NK-92 treated with Interleukin-12 subunit alpha and Interleukin-12 subunit beta, amount 100 ng/mL, for 24 hours (cell line): ENCODE results near the gene CDR2L.
"Not testable (repeated sequence)": the region's sequence is repeated elsewhere in the genome, so short reads cannot be mapped to it uniquely, and the experiment has no call there.

Experiments
- DNase-seq: peaks from one replicate; lab custom pipeline; 2025; lab: John Stamatoyannopoulos, UW

The CDR2L gene

DNA sequence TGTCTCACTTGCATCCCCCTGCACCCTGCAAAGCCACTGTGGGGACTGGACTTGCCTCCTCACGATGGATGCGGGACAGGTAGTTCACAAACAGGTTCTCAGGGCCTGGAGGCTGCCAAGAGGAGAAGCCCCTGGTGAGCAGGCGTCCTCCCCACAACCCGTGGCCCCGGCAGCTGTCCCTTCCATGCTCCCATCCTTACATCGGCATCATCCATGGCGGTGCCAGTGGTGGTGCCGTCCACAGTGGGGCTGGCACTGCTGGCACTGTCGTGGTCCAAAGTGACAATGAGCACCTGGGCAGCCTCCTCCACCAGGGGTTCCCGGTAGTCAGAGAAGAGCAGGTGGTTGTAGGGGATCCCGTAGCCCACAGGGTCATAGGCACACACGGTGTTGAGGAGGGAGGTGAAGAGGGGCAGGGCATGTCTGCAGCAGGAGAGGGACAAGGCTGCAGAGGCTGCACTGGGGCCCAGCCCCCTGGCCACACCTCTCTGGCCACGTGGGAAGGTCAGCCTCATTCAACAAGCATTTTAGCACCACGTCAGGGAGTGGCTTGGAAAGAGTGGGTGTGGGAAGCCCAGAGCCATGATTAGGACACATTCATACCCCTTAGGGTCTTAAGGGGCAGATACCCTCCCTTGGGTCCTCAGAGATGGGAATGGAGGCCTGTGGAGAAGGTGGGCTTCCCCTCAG, 27.5 kb upstream of the CDR2L start:
- no peak for DNase-seq

DNA sequence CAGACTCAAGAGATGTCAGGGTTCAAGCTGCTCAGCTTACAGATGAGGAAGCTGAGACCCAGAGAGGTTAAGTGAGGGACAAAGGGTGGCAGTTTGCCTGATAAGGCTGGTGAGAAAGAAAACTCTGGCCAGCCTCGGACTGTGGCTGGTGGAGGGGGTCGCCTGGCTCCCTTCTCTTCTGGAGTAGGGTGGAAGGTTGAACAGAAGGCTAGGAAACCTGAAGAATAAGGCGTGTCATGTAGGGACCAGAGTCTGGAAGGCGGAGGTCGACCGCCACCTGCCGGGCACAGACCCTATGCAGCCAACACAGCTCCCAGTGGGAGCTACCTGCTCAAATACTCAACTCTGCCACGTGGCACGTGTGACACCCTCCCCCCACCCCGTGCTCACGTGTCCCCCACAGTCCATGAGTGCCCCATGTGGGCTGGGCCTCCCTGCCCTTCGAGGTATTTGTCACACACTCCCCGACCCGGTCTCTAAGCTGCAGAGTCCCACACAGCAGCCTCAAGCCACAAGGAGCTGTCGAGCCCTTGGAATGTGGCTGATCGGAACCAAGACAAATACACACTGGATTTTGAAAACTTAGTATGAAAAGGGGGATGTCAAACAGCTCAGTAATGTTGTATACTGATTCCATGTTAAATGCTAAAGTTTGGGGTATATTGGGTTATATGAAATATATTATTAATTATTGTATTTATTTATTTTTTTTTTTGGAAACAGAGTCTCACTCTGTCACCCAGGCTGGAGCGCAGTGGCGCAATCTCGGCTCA, 26.7 kb upstream of the CDR2L start:
- peak; percentile 58 for DNase-seq

DNA sequence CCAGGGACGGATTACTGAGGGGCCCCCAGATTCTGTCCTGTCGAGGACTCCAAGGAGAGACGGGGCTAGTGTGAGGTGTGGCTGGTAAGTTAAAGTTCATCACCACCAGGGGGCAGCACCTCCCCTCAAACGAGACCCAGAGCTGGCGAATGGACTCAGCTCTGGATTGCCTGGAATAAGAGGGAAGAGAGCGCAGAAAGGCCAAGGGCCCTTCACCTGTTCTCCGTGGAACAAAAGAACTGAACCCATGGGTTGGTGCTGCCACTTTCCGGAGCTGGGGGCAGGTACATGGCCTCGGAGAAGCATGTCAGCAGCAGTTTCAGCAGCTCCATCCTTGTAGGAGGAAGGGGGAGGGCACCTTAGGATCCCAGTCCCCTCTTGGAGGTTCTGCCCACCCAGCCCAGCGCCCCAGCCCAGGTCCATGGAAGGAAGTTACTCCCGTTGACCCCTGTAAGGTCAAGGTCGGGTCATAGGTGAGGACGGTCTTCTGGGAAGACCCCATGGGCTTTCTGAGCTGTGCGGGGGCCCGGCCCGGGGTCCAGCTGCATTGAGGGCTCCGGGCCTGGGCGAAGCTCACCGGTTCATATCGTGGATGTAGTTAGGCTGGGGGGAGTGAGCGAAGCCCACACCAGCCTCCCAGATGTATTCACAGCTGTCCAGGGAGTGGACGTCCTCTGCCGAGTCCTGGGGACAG, 25.6 kb upstream of the CDR2L start:
- DNase-seq: peak; percentile 69

DNA sequence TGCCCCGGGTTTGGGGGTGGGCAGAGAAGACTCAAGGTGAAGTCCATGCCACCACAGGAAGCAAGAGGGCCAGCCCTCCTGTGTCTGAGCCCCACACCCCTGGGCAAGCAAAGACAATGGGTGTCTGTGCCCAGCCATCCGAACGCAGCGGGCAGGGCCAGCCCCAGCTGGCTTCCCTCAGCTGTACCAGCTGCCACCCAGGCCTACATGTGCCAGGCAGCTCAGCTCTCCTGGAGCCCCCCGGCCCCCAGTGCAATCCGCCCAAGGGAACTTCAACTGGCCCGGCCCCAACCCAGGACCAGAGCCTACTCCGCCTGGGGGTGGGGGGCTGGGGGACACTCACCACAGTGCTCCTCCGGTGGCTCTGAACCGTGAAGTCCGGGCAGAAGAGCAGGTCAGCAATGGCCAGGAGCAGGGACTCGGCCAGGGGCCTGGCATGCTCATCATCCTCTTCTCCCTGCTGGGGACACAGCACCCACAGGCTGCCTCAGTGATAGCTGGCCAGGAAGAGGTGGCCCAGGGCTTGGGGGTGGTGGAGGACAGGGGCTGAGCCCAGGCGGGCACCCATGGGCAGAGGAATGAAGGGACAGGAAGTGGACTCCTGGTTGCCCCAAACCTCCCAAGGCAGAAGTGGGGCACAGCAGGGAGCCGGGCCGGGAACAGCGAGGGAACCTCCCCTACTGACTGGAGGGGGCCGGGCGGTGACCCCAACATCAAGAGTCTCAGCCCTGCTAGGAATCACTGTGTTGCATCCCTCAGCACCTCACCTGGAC, 24.6 kb upstream of the CDR2L start:
- no peak for DNase-seq

DNA sequence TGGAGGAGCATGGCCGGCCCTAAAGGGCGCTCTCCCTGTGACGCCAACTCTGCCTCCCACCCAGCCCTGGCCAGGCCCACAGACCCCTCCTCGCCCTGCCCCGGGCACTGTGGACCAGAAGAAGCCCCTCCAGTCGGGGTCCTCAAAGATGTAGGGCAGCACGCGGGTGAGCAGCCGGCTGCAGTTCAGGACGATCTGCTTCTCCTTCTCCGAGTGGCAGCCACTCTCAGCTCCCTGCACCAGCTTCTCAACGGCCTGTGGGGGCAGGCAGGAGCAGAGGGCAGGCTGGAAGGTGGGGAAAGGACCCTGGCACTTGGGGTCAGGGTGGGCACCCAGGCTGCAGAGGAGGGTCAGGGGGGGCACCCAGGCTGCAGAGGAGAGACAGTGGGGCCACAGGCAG, 23.8 kb upstream of the CDR2L start:
- no peak for DNase-seq

DNA sequence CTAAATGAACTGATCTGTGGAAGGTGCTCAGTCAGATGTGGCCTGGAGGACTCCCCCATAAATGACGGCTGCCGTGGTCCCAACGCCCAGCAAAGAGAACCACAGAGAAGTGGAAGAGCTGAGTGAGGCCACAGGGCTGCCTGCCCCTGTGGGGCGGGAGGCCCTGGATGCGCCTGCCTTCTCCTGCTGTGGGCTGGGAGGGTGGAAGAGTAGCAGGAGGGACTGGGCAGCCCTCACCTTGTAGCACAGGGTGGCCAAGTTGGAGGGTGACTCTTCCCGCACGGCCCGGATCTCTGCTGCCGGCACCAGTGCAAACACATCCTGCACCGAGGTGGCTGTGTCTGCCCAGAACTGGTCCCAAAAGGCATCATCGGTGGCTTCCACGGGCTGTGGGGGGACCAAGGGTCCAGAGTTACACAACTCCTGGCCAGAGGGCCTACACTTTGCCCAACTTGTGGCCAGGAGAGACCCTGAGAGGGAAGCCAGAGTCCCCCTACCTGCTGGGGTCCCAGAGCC, 23.1 kb upstream of the CDR2L start:
- DNase-seq: no peak

DNA sequence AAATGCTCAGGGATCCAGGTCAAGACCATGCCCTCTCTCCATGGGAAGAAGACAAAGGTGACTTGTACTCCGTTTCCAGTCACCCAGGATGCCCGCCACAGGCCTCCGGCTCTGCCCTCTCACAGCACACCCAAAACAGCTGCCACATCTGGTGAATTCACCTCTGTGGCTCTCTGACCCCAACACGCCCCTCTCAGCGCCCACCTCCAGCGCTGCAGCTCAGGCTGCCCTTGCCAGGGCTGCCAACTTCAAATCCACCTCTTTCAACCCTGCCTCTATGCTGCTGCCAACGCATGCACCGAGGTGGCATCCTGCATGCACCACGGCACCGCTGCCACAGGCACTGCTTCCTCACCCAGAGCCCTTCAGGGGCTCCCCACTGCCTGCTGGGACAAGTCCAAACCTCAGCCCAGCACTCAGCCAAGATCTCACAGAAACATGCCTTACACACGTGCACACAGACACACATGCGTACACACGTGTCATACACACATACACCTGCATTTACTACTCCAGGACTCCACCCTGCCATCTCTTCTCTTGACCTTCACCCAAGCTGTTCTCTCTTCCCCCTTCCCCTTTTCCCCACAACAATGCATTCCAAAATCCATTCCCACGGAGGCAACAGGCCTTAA, 22.3 kb upstream of the CDR2L start:
- DNase-seq: no peak

DNA sequence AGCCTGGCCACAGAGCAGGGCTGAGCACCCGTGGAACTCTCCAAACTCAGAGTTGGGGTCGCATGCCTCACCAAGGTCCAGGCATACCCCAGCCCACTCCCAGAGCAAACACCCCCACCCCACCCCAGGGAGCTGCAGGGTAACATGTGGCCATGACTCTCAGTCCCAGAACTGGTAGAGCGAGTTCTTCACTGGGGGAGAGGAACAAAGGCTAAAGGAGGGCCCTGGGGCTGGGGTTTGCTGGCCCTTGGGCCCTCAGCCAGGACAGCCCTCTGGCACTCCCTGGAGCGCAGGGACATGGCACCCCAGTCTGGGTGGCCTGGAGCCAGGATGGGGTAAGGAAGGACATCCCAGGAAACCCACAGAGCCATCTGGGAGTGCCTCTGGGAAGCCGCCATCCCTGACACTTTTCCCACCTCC, 19.1 kb upstream of the CDR2L start:
- no peak for DNase-seq

DNA sequence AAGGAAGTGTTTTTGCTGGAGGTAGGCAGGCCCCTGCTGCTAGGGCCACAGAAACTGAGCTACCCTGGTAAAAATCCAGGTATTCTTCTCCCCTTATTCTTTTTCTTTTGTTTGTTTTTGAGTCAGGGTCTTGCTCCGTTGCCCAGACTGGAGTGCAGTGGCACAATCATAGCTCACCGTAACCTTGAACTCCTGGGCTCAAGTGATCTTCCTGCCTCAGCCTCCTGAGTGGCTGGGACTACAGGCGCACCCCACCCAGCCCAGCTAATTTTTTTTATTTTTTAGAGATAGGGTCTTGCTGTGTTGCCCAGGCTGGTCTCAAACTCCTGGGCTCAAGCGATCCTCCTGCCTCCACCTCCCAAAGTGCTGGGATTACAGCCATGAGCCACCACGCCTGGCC, 17.9 kb upstream of the CDR2L start:
- not testable (repeated sequence) for DNase-seq

DNA sequence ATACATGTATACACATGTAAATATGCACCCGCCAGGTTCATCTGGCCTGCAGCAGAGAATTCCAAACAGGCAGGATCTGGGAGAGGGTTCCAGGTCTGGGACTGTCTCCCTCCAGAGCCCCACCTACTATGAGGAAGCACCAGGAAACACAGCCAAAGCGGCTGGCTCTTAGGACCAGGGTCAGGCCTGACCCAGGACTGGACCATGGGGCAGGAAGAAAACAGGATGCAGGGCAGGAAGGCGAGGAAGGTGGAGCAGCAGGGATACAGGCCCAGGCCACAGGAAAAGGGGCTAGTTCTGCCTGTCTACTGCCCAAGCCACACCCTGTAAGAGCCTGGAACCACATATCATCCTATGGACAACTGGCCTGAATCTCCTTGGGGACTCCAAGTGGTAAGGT, 17.0 kb upstream of the CDR2L start:
- no peak for DNase-seq

DNA sequence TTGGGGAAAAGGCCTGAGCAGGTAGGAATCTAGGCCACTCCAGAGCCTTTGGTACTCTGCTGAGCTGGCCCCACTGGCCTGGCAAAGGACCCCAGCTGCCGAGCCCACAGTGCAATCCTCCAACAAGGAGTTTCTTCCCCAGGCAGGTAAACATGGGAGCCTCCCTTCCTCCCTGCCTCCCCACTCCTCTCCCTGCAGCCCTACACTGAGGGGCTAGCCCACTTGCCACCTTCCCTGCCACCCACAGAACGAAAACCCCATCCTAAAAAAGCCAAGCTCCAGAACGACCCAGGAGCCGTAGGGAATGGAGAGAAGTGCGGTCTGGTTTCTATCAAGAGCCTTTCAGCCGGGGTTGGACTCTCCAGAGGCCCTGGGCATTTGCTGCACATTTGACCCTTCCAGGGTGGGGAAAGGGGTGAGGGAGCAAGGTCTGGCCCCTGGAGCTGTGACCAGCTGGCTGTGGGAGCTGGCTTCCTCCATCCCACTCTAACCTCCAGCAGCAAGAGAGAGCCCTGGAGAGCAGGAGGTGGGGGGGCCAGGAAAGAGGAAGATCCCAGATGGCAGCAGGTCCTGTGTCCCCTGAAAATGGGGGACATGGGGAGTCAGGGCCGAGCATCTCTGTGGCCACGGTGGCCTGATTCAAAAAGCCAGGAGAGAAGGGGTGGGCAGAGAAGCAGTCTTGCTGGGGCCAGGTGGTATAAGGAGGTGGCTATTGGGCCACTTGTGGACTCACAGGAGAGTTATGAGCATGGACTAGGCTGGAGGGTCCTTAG, 16.2 kb upstream of the CDR2L start:
- no peak for DNase-seq

DNA sequence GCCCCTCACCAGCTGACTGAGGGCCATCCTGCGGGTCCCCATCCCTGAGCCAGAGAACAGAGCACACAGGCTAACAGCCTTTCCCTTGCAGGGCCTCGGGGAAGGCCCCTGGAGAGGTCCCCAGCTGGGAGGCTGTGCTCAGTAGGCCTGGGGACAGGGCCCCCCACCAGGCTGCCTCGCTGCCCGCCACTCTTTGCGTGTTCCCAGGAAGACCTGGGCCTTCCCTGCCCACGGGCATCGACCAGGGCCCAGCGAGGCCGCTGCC, 15.7 kb upstream of the CDR2L start:
- DNase-seq: no peak

DNA sequence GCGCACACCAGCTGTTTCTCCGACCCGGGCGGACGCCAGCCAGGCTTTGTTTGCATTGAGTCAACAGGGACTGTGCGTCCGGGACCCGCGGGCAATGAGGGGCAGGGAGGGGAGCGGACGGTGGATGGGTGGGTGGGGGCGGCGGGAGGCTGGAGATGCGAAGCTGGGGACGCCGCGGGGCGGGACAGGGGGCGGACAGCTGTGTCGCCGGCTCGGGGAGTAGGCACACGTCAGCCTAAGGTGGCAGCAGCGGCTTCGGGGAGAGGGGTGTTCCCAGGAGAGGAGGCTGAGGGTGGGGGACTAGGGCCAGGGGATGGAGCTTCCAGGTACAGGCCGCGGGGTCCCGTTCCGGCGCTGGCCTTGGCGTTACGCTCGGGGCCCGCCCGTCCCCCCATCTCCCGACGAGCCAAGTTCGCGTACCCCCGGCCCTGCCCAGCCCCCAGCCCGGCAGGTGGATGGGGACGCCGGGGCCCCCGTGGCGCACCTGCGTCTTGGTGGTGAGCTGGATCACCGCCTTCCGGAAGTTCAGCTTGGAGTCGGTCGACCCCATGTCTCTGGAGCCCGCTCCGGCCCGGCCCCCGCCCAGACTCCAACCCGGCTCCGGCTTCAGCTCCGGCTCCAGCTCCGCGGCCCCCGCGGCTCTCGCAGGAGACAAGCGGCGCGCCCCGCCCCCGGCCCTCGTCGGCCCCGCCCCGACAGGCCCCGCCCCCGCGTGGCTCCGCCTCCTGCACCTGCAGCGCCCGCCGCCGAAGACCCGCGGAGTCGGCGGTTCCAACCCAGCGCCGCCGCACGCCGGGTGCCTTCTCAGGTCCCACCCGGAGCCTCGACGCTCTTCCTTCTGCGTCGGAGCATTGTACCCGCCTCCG, 15.1 kb upstream of the CDR2L start, which contains the start of gene HID1:
Gene HID1, minus strand, starts transcription at position 653 of the 866 bp plus-strand sequence. Its CDS starts 103 bp downstream, at position 550.
- DNase-seq: no peak

DNA sequence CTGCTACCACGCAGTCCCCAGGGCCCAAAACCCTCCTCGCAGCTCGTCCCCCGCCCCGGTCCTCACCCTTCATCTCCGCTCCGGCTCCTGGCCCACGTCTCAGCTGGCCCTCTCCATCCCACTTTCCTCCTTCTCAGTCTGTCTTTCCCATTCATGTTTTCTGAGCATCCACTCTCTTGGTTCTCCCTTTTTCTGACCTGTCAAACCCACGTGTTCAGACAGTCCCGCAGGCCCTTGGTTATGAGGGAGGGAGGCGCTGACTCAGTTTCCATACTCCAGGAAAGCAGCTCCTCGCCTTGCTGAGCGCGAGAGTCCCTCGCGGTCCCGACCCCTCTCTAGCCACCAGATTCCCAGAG, 14.5 kb upstream of the CDR2L start:
- no peak for DNase-seq

DNA sequence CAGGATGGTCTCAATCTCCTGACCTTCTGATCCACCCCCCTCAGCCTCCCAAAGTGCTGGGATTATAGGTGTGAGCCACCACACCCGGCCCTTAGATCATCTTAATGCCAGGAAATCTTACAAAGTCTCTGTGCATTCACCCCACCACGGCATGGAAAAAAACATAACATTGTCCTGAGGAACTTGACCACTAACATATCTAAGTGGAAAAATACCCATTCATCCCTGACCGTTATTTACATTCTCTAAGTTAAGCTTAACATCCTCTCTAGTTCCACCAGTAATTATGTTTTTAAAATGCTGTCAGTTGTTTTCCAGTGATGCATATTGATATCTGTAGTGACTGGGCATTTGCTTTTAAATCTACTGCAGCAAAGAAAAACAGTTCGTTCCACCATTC, 11.5 kb upstream of the CDR2L start:
- DNase-seq: no peak

DNA sequence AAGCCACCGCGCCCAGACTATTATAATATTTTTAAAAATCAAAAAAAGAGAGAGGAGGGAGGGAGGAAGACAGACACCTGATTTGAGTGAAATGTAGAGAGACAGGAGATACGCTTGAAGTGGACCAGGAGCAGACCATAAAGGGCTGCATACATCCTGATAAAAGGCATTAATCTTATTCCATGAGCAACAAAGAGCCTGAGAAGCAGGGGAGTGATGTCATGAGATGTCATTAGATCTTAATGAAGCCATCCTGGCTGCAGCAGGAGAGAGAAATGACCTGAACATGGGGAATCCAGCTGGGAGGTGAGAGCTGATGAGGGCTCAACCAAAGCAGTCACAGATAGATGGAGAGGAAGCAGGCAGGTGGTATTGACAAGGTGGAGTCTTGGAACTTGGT, 9.6 kb upstream of the CDR2L start:
- DNase-seq: no peak

DNA sequence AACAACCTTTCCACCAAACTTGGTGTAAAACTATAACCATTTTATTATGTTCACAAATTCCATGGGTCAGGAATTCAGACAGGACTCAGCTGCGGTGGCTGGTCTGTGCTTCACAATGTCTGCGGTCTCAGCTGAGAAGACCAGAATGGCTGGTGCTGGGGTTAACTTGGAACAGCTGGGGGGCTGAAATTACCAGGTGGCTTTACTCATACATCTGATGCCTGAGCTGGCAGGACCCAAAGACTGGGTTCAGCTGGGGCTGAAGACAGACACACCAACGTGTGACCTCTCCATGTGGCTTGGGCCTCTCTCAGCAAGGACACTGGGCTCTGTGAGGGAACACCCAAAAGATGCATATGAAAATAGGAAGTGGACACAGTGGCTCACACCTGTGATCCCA, 9.2 kb upstream of the CDR2L start:
- no peak for DNase-seq

DNA sequence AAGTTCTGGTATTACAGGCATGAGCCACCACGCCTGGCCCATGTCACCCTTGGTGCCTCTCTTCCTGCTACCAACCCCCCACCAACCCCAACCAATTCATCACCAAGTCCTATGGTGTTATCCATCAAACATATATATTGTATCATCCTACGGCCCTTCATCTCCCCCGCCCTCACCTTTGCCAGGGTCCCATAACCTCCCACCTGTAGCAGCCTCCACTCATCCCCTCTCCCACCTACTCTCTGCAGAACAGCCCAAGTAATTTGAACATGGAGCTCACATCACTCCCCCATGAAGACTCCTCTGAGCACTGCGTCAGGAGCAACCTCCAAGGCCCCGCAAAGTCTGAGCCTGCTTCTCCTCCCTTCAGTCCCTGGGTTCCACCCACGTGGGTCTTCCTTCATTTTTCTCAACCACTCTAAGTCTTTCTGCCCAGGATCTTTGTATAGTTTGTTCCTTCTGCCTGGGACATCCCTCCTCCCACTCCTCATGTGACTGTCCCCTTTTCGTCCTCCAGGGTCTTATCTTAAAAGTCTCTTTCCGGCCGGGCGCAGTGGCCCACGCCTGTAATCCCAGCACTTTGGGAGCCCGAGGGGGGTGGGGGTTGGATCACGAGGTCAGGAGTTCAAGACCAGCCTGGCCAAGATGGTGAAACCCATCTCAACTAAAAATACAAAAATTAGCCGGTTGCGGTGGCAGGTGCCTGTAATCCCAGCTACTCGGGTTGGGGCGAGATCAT, 7.9 kb upstream of the CDR2L start:
- DNase-seq: no peak

DNA sequence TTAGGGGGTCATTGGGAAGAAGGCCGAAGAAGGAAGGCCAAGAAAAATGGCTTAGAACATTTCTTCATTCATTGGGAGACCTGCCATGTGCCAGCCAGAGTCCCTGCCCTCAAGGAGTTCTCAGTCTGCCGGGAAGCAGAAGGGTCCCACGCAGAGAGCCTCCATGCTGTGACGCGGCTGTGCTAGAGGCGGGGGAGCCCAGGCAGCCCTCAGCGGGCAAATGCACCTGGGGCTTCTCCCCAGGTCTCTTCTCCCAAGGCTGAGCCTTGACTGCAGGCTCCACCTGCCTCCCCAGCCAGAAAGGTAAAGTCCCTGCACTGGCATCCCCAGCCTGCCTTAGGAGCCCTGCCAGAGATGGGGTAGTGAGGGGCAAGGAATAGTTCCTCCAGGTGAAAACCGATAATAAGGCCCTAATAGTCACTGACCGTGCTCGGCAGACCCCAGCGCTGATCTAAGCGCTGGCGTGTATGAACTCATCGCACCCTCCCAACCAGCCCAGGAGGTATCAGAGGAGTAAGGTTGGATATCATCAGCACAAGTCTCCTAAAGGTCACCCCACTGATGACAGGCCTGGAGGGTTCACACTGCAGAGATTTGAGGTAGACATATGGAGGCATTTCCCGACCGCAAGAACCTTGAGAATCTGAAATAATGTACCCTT, 6.0 kb upstream of the CDR2L start:
- no peak for DNase-seq
